Endothelial cell of umbilical vein (primary cell): ENCODE results near the gene PSMC3. TPM values are rescaled to one million over a fixed set of nuclear protein-coding genes. Genes with fewer than 3 reads are reported as not detected.

Source experiments
- BruUV-seq: library from RNA; stranded (reverse); fragments of 400-500 nt; replicated peaks from 2 replicates; lab custom pipeline; 2021; lab: Mats Ljungman, UMichigan
- CTCF ChIA-PET: fragments of 300-600, 350-600 bp; sonication (Branson Sonifier 250); formaldehyde crosslinking; loops from one replicate; lab custom pipeline; 2021; ENCODE audit warnings: antibody characterized with exemption, inconsistent platforms; lab: Charles Lee
- POLR2A ChIA-PET: fragments of 300-600, 350-600 bp; sonication (Branson Sonifier 250); formaldehyde crosslinking; loops from one replicate; lab custom pipeline; 2021; ENCODE audit warnings: antibody characterized with exemption, inconsistent platforms; lab: Charles Lee
- DNase-seq: peaks from one replicate; pipeline ENCODE4 v3.0.0-alpha.2; 2011; ENCODE audit warnings: low read depth, low spot score
- FAIRE-seq: peaks from 2 replicates; lab custom pipeline; 2011; peaks lifted over from hg19 to GRCh38; lab: Jason Lieb, UNC
- H2AFZ ChIP-seq: 2 replicates; pipeline ENCODE4 v1.6.0; 2012; ENCODE audit warnings: low read depth, low read length, control low read depth, inconsistent platforms
- H3K27ac ChIP-seq: 2 replicates; pipeline ENCODE4 v1.5.1; 2011; ENCODE audit warnings: low read depth, mild to moderate bottlenecking, control low read depth, low read length, moderate library complexity; ENCODE audit not compliant: insufficient read depth
- H3K27me3 ChIP-seq, 2 experiments: 2 replicates each; pipeline versions ENCODE4 v1.6.0 to v1.6.1; 2011; ENCODE audit warnings: low read length in 2 of 2, mixed read lengths in 1 of 2; ENCODE audit not compliant: control insufficient read depth in 2 of 2, insufficient read depth in 2 of 2
- H3K36me3 ChIP-seq, 2 experiments: 2 replicates in 1 of 2; 3 replicates in 1 of 2; pipeline ENCODE4 v1.5.1; 2011; ENCODE audit warnings: low read length in 2 of 2, mild to moderate bottlenecking in 1 of 2, moderate library complexity in 1 of 2; ENCODE audit not compliant: control insufficient read depth in 2 of 2, insufficient read depth in 2 of 2; ENCODE audit errors: extremely low read depth in 1 of 2
- H3K4me1 ChIP-seq: 3 replicates; pipeline ENCODE4 v1.5.1; 2011; ENCODE audit warnings: mild to moderate bottlenecking, low read length; ENCODE audit not compliant: control insufficient read depth, insufficient read depth; ENCODE audit errors: extremely low read depth
- H3K4me2 ChIP-seq: 2 replicates; pipeline ENCODE4 v1.6.1; 2011; ENCODE audit warnings: low read length, control low read depth, mixed read lengths; ENCODE audit not compliant: insufficient read depth
- H3K4me3 ChIP-seq, 3 experiments: fragments of 200-600 bp in 1 of 3; sonication (generic), shearing (Covaris generic) in 1 of 3; replicated peaks in 1 of 3; 2 replicates each; pipeline ENCODE4 v1.5.1; 2011 to 2016; ENCODE audit warnings: control low read depth in 3 of 3, low read length in 3 of 3, mild to moderate bottlenecking in 2 of 3, inconsistent platforms in 1 of 3, low read depth in 1 of 3, moderate library complexity in 1 of 3; ENCODE audit not compliant: insufficient read depth in 1 of 3
- H3K79me2 ChIP-seq: 2 replicates; pipeline ENCODE4 v1.6.0; 2012; ENCODE audit warnings: low read length, inconsistent platforms; ENCODE audit not compliant: control insufficient read depth, insufficient read depth
- H3K9ac ChIP-seq: replicated peaks from 2 replicates; pipeline ENCODE3; 2011; ENCODE audit warnings: low read length, control low read depth; ENCODE audit not compliant: insufficient read depth; ENCODE audit errors: extremely low read depth
- H3K9me1 ChIP-seq: replicated peaks from 3 replicates; pipeline ENCODE4 v1.6.0; 2011; ENCODE audit warnings: mild to moderate bottlenecking, low read length; ENCODE audit not compliant: control insufficient read depth, insufficient read depth; ENCODE audit errors: extremely low read depth
- H3K9me3 ChIP-seq: replicated peaks from 2 replicates; pipeline ENCODE4 v1.5.1; 2012; ENCODE audit warnings: low read length, inconsistent platforms; ENCODE audit not compliant: control insufficient read depth, insufficient read depth
- H4K20me1 ChIP-seq: replicated peaks from 2 replicates; pipeline ENCODE3; 2011; ENCODE audit warnings: mild to moderate bottlenecking, low read length; ENCODE audit not compliant: control insufficient read depth, insufficient read depth; ENCODE audit errors: extremely low read depth
- EZH2 ChIP-seq: IDR thresholded peaks from 2 replicates; pipeline ENCODE4 v1.6.1; 2012; ENCODE audit warnings: borderline replicate concordance, low read depth, mild to moderate bottlenecking, moderate library complexity, low read length, inconsistent platforms; ENCODE audit not compliant: severe bottlenecking
- FOS ChIP-seq: IDR thresholded peaks from 2 replicates; pipeline ENCODE4 v1.6.1; 2011; ENCODE audit warnings: mild to moderate bottlenecking, low read length, moderate library complexity, borderline replicate concordance; ENCODE audit not compliant: insufficient read depth
- GATA2 ChIP-seq: IDR thresholded peaks from 2 replicates; pipeline ENCODE4 v1.7.0; 2011; ENCODE audit warnings: low read depth, mild to moderate bottlenecking, moderate library complexity, mixed read lengths, low read length; ENCODE audit not compliant: insufficient read length, insufficient read depth
- JUN ChIP-seq: IDR thresholded peaks from 2 replicates; pipeline ENCODE4 v1.6.1; 2011; ENCODE audit warnings: borderline replicate concordance, low read depth; ENCODE audit not compliant: insufficient read length, insufficient read depth
- MAX ChIP-seq: IDR thresholded peaks from 2 replicates; pipeline ENCODE4 v1.6.1; 2011; ENCODE audit not compliant: insufficient read depth, insufficient read length
- MYC ChIP-seq: IDR thresholded peaks from one replicate; pipeline ENCODE4 v1.6.1; 2011; ENCODE audit warnings: mild to moderate bottlenecking, low read depth, low read length
- POLR2A ChIP-seq: IDR thresholded peaks from 2 replicates; pipeline ENCODE4 v1.6.1; 2012; ENCODE audit warnings: low read depth, mild to moderate bottlenecking, control low read depth, low read length
- POLR2AphosphoS5 ChIP-seq: IDR thresholded peaks from 2 replicates; pipeline ENCODE4 v1.6.1; 2012; ENCODE audit warnings: low read depth, mild to moderate bottlenecking, control low read depth, low read length, moderate library complexity; ENCODE audit not compliant: insufficient read depth
- dilution Hi-C: fragments of 300-500 bp; cut with MboI; formaldehyde crosslinking; loops from one replicate; pipeline ENCODE4 v1.15.0; 2019; ENCODE audit warnings: low sequenced_read_pairs; ENCODE audit not compliant: extremely low pct_ligation_motif_present
- intact Hi-C: fragments of 100-400 bp; cut with micrococcal nuclease; formaldehyde crosslinking; loops from one replicate; pipeline ENCODE4 v1.10.0; 2022
- polyA plus RNA-seq, 4 experiments: library from polyadenylated mRNA; depleted of rRNA in 3 of 4; stranded (reverse) in 3 of 4; unstranded in 1 of 4; fragments of >200 nt; gene quantifications; 2 replicates each; pipeline versions ENCODE4 v1.2.1 to v1.2.3, GENCODE V29; 2011 to 2012; ENCODE audit warnings: missing spikeins in 1 of 4
- total RNA-seq: library from RNA; stranded (reverse); gene quantifications from 2 replicates; pipeline ENCODE4 v1.2.3, GENCODE V29; 2021
- TF ChIP-seq, protein P1 (sequence below), 2 donors: IDR thresholded peaks; 1 replicate in 1 of 2; 2 replicates in 1 of 2; pipeline ENCODE4 v1.5.1; 2011; ENCODE audit warnings: low read length in 2 of 2, mild to moderate bottlenecking in 2 of 2, moderate library complexity in 2 of 2, control low read depth in 1 of 2, inconsistent platforms in 1 of 2, low read depth in 1 of 2; ENCODE audit not compliant: insufficient read depth in 1 of 2; ENCODE audit errors: extremely low read depth in 1 of 2

Gene PSMC3
- total and polyA plus RNA-seq, 2 donors (not counting 3 experiments of a cell fraction or from before 2014, with no cell fraction given), result 179 to 203 TPM

- intact Hi-C loops (no loop called here), dilution Hi-C loops (no loop called here)
- H3K9me3 ChIP-seq, result no peaks in the 10 kb centered on the region
- peaks cover 16% of the 10 kb centered on the region for H3K4me1 ChIP-seq
- H3K79me2 ChIP-seq, result no peaks in the 10 kb centered on the region
- no peak overlapping the region for H3K4me3 ChIP-seq
- no peaks in the 10 kb centered on the region for H3K9me1 ChIP-seq
- no peaks in the 10 kb centered on the region for H3K36me3 ChIP-seq
- no TSS peak for BruUV-seq
- POLR2A ChIA-PET, result no interaction called here
- FAIRE-seq (no peak), DNase-seq (no peak)
- no peak overlapping the region for H3K9ac ChIP-seq
- H3K4me2 ChIP-seq, result no peak overlapping the region
- H2AFZ ChIP-seq, result no peak overlapping the region
- H3K27ac ChIP-seq, result no peak overlapping the region
- no peak for TF ChIP-seq GATA2
- TF ChIP-seq, protein P1, sequence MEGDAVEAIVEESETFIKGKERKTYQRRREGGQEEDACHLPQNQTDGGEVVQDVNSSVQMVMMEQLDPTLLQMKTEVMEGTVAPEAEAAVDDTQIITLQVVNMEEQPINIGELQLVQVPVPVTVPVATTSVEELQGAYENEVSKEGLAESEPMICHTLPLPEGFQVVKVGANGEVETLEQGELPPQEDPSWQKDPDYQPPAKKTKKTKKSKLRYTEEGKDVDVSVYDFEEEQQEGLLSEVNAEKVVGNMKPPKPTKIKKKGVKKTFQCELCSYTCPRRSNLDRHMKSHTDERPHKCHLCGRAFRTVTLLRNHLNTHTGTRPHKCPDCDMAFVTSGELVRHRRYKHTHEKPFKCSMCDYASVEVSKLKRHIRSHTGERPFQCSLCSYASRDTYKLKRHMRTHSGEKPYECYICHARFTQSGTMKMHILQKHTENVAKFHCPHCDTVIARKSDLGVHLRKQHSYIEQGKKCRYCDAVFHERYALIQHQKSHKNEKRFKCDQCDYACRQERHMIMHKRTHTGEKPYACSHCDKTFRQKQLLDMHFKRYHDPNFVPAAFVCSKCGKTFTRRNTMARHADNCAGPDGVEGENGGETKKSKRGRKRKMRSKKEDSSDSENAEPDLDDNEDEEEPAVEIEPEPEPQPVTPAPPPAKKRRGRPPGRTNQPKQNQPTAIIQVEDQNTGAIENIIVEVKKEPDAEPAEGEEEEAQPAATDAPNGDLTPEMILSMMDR (IDR thresholded peaks at IDR 0.05; ENCODE audit: extremely low read depth in 1 of 2, insufficient read depth in 1 of 2, low read depth in 1 of 2, low read length in 2 of 2), result no peak
- no peak for TF ChIP-seq POLR2A
- TF ChIP-seq JUN, result no peak
- TF ChIP-seq MAX, result no peak
- no peak for TF ChIP-seq FOS
- no peak for TF ChIP-seq MYC
- no peak for TF ChIP-seq POLR2AphosphoS5
- TF ChIP-seq EZH2, result no peak
- no peaks in the 10 kb centered on the region for H4K20me1 ChIP-seq
- no peaks in the 10 kb centered on the region for H3K27me3 ChIP-seq
- CTCF ChIA-PET, result interaction anchor here (1.0 to 5.5 kb wide), 3 partner anchors 17 to 22 kb away, joined by 3 to 76 read pairs (median 3); no protein-coding TSS in a partner anchor
Observed at GRCh38 chr11:47390422-47390760, 35.8 kb downstream of the PSMC3 start.
